ENCODE measurements around the gene CLCN4.

- TF ChIP-seq CTCF (IDR thresholded peaks at IDR 0.05; ENCODE audit: low read depth, low read length) (no peak), POLR2A (IDR thresholded peaks at IDR 0.05; ENCODE audit: extremely low read depth, insufficient read length) (no peak)
Observed at GRCh38 chrX:10168226-10168625, 11.5 kb downstream of the CLCN4 start.
